DND-41 (cell line): ENCODE results near the gene KNCN.

Source experiments
- ATAC-seq: fragments of 200-7000 bp; cut with Tn5 transposase; 3 replicates; pipeline ENCODE4 v1.9.1; 2021; ENCODE audit warnings: low read depth; ENCODE audit not compliant: insufficient read depth
- DNase-seq: peaks from one replicate; pipeline ENCODE4 v3.0.0-alpha.2; 2020
- H2AFZ ChIP-seq: 2 replicates; pipeline ENCODE4 v1.6.0; 2012; ENCODE audit warnings: low read depth, low read length
- H3K27ac ChIP-seq: 2 replicates; pipeline ENCODE4 v1.5.1; 2012; ENCODE audit warnings: low read length, inconsistent platforms
- H3K27me3 ChIP-seq: fragments of 200-600 bp; sonication (generic); 2 replicates; pipeline ENCODE4 v1.6.0; 2012; ENCODE audit warnings: low read length, mild to moderate bottlenecking, inconsistent platforms; ENCODE audit not compliant: insufficient read depth, poor library complexity
- H3K36me3 ChIP-seq: 2 replicates; pipeline ENCODE4 v1.5.1; 2012; ENCODE audit warnings: low read length, inconsistent platforms; ENCODE audit not compliant: insufficient read depth
- H3K4me1 ChIP-seq: 2 replicates; pipeline ENCODE4 v1.5.1; 2012; ENCODE audit warnings: mild to moderate bottlenecking, low read length; ENCODE audit not compliant: insufficient read depth
- H3K4me2 ChIP-seq: 2 replicates; pipeline ENCODE4 v1.6.0; 2012; ENCODE audit warnings: mild to moderate bottlenecking, moderate library complexity, low read length, inconsistent platforms; ENCODE audit not compliant: insufficient read depth
- H3K4me3 ChIP-seq, 2 experiments: fragments of 200-600 bp in 1 of 2; shearing (Covaris generic) in 1 of 2; 2 replicates each; pipeline ENCODE4 v1.5.1; 2012 to 2016; ENCODE audit warnings: inconsistent platforms in 2 of 2, low read length in 2 of 2, mild to moderate bottlenecking in 2 of 2, low read depth in 1 of 2, moderate library complexity in 1 of 2
- H3K79me2 ChIP-seq: 2 replicates; pipeline ENCODE4 v1.6.0; 2012; ENCODE audit warnings: low read length, inconsistent platforms; ENCODE audit not compliant: insufficient read depth
- H3K9ac ChIP-seq: 2 replicates; pipeline ENCODE4 v1.6.0; 2012; ENCODE audit warnings: low read depth, mild to moderate bottlenecking, inconsistent platforms, low read length, moderate library complexity
- H3K9me3 ChIP-seq: 2 replicates; pipeline ENCODE4 v1.5.1; 2012; ENCODE audit warnings: low read length, moderate library complexity, mild to moderate bottlenecking, inconsistent platforms; ENCODE audit not compliant: insufficient read depth, severe bottlenecking
- H4K20me1 ChIP-seq: 2 replicates; pipeline ENCODE4 v1.6.0; 2012; ENCODE audit warnings: low read length; ENCODE audit not compliant: insufficient read depth
- EZH2 ChIP-seq: IDR thresholded peaks from 3 replicates; pipeline ENCODE4 v1.6.1; 2012; ENCODE audit warnings: borderline replicate concordance, low read depth, mild to moderate bottlenecking, moderate library complexity, low read length, inconsistent platforms; ENCODE audit not compliant: severe bottlenecking
- TF ChIP-seq, protein P1 (sequence below): IDR thresholded peaks from 2 replicates; pipeline ENCODE4 v1.5.1; 2012; ENCODE audit warnings: borderline replicate concordance, low read length, moderate library complexity, mild to moderate bottlenecking; ENCODE audit not compliant: poor library complexity, severe bottlenecking; ENCODE audit errors: extremely low read depth

The KNCN gene

DNA sequence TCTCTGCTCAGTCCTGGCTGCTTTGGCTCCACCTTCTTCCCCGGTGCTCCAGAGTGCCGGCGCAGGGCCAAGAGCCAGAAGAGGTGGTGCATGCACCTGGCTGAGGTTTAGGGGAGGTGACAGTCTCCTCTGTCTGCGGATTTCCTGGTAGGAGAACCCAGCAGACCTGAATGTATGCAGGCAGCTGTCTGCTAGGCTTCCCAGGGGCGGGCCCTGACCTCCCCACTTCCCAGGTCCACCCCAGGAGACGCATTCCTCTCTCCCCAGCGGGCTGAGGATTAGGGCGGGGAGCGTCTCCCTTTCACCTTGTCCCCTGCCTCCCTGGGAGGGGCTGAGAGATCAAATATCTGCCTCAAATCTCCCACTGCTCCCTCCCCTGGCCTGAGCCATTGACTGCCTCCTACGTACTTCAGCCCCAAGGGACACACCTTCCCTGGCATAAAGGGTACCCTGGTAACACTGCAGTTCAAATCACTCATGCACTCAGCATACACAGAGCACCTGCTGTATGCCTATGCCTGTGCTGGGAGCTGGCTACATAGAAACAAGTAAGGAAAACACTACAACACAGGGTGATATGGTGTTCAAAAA is 34.3 kb downstream of the KNCN start:
- DNase-seq (no peak), ATAC-seq (no peak)
- Histone ChIP-seq H3K36me3 (no peaks in the 10 kb centered on the region), H4K20me1 (peaks cover 3% of the 10 kb centered on the region; the same call in 1 of the 2 replicates), H3K27me3 (peaks cover 28% of the 10 kb centered on the region), H3K79me2 (no peaks in the 10 kb centered on the region), H3K4me3 (no peak overlapping the region), H3K4me1 (no peaks in the 10 kb centered on the region), H3K9ac (no peak overlapping the region), H3K9me3 (no peaks in the 10 kb centered on the region), H3K27ac (no peak overlapping the region), H2AFZ (no peak overlapping the region), H3K4me2 (no peak overlapping the region)
- TF ChIP-seq, protein P1, sequence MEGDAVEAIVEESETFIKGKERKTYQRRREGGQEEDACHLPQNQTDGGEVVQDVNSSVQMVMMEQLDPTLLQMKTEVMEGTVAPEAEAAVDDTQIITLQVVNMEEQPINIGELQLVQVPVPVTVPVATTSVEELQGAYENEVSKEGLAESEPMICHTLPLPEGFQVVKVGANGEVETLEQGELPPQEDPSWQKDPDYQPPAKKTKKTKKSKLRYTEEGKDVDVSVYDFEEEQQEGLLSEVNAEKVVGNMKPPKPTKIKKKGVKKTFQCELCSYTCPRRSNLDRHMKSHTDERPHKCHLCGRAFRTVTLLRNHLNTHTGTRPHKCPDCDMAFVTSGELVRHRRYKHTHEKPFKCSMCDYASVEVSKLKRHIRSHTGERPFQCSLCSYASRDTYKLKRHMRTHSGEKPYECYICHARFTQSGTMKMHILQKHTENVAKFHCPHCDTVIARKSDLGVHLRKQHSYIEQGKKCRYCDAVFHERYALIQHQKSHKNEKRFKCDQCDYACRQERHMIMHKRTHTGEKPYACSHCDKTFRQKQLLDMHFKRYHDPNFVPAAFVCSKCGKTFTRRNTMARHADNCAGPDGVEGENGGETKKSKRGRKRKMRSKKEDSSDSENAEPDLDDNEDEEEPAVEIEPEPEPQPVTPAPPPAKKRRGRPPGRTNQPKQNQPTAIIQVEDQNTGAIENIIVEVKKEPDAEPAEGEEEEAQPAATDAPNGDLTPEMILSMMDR, result no peak
- no peak for TF ChIP-seq EZH2

DNA sequence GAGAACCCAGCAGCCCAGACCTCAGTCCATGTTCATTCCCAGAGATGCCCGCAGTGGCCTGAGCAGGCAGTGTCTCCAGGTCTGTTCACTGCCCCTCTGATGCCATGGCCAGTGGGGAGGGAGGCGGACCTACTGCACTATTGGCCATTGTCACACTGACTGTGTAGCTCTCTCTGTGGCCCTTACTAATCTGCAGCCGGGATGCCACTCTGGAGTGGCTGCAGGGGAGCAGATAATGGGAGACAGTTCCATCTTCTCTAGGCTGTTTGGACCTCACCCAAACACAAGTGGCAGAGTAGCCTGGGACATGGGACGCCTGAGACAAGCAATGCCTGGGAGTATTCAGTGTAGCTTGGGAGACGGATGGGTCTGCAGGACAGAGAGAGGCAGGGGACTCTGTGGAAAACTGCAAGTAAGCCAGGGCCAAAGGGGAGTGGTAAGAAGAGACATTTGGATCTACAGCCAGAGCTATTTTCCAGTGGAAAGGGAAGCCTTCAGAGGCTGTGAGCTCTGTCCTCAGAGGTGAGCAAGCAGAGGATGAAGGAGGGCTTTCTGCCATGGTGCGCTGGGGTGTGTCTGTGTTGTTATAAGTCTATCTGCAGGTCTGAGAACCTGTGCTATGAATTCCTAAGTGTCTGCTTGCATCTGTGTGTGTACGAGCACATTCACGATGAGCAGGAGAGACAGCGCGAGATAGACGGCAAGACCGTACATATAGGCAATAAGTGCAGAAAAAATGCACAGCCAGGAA is 35.1 kb downstream of the KNCN start:
- Histone ChIP-seq H2AFZ (no peak overlapping the region), H3K9me3 (no peaks in the 10 kb centered on the region), H3K4me2 (no peak overlapping the region)

DNA sequence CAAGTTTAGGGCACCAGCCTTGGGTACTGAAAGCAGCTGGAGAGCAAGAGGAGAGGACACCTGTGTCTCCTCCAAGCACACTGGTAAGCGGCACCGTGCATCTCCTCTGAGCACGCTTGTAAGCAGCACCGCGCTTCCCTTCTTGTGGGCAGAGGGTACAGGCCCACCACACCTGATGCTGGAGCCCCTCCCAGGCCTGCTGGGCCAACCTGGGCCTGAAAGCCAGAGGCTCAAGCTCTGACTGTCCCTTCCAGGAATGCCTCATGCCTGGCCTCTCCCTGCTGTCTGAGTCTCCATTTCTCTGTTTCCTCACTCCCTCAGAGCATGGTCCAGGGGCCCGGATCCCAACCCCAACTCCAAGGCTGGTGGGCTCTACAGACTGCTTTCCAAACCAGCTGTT is 35.9 kb downstream of the KNCN start:
- peaks cover 21% of the 10 kb centered on the region for H3K27me3 ChIP-seq
- TF ChIP-seq, protein P1, result no peak
- TF ChIP-seq EZH2, result no peak

More for the DNA sequence above, 35.1 kb downstream of the KNCN start:
- DNase-seq, result no peak
- no peak for TF ChIP-seq EZH2
- TF ChIP-seq, protein P1, result no peak
- Histone ChIP-seq H3K4me1 (no peaks in the 10 kb centered on the region), H3K9ac (no peak overlapping the region), H3K79me2 (no peaks in the 10 kb centered on the region), H4K20me1 (peaks cover 3% of the 10 kb centered on the region; the same call in 1 of the 2 replicates), H3K4me3 (no peak overlapping the region), H3K27me3 (peaks cover 24% of the 10 kb centered on the region), H3K36me3 (no peaks in the 10 kb centered on the region), H3K27ac (no peak overlapping the region)
- ATAC-seq, result no peak

More for the DNA sequence above, 35.9 kb downstream of the KNCN start:
- no peaks in the 10 kb centered on the region for H3K4me1 ChIP-seq
- H3K9me3 ChIP-seq, result no peaks in the 10 kb centered on the region
- no peak overlapping the region for H3K4me3 ChIP-seq
- no peak overlapping the region for H2AFZ ChIP-seq
- ATAC-seq, result no peak
- H3K36me3 ChIP-seq, result no peaks in the 10 kb centered on the region
- DNase-seq, result no peak
- peaks cover 3% of the 10 kb centered on the region for H4K20me1 ChIP-seq
- H3K4me2 ChIP-seq, result no peak overlapping the region
- H3K27ac ChIP-seq, result no peak overlapping the region
- no peak overlapping the region for H3K9ac ChIP-seq
- H3K79me2 ChIP-seq, result no peaks in the 10 kb centered on the region
